ENCODE data around the gene SH2D5.

DNA sequence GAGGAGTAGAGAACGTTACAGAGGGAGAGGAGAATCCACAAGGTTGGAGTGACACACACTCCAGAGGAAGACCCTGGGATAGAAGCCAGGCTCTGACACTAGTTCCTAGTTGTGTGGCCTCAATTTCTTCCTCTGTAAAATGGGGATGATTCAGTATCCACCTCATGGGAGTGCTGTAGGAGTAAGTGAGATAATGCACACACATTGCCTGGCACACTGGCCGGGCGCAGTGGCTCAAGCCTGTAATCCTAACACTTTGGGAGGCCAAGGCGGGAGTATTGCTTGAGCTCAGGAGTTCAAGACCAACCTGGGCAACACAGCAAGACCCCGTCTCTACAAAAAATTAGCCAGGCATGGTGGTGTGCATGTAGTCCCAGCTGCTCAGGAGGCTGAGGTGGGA is 23.6 kb downstream of the SH2D5 start:
- no peak for TF ChIP-seq POLR2AphosphoS5 (IDR thresholded peaks at IDR 0.05)
- TF ChIP-seq POLR2A (IDR thresholded peaks at IDR 0.05): no peak
- TF ChIP-seq, protein P1, sequence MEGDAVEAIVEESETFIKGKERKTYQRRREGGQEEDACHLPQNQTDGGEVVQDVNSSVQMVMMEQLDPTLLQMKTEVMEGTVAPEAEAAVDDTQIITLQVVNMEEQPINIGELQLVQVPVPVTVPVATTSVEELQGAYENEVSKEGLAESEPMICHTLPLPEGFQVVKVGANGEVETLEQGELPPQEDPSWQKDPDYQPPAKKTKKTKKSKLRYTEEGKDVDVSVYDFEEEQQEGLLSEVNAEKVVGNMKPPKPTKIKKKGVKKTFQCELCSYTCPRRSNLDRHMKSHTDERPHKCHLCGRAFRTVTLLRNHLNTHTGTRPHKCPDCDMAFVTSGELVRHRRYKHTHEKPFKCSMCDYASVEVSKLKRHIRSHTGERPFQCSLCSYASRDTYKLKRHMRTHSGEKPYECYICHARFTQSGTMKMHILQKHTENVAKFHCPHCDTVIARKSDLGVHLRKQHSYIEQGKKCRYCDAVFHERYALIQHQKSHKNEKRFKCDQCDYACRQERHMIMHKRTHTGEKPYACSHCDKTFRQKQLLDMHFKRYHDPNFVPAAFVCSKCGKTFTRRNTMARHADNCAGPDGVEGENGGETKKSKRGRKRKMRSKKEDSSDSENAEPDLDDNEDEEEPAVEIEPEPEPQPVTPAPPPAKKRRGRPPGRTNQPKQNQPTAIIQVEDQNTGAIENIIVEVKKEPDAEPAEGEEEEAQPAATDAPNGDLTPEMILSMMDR (IDR thresholded peaks at IDR 0.05): no peak

Data from prostate gland (tissue), 2 donors.